Subcutaneous adipose tissue (tissue), 4 donors: Measurements from ENCODE around the gene LAD1. TPM values are rescaled to one million over a fixed set of nuclear protein-coding genes. Genes with fewer than 3 reads are reported as not detected.

Source experiments
- CTCF ChIP-seq: fragments of 450-650 bp; IDR thresholded peaks from one replicate; pipeline ENCODE4 v1.5.1; 2016; ENCODE audit warnings: low read depth, mild to moderate bottlenecking, control low read depth, antibody characterized with exemption, moderate library complexity
- total RNA-seq, 4 donors: library from RNA; depleted of rRNA; stranded (reverse); fragments of >200 nt; gene quantifications; one replicate each; pipeline ENCODE4 v1.1.0, GENCODE V29; 2016

LAD1 gene
- total RNA-seq, 4 donors from 2014 or later = 0.75 TPM; not detected in 3

- TF ChIP-seq CTCF = no peak
These were observed 19.3 kb upstream of the LAD1 start for GRCh38 chr1:201418461-201418860.

GRCh38 chr1:201414051-201414738, 15.1 kb upstream of the LAD1 start:
- no peak for TF ChIP-seq CTCF

GRCh38 chr1:201411292-201411691, 12.2 kb upstream of the LAD1 start:
- no peak for TF ChIP-seq CTCF

GRCh38 chr1:201409440-201409839, 10.3 kb upstream of the LAD1 start:
- no peak for TF ChIP-seq CTCF

GRCh38 chr1:201408834-201409200, 9.7 kb upstream of the LAD1 start:
- TF ChIP-seq CTCF = no peak

- no peak for TF ChIP-seq CTCF
These were observed 9.2 kb upstream of the LAD1 start for GRCh38 chr1:201408176-201408833.

- TF ChIP-seq CTCF = no peak
These were observed 7.8 kb upstream of the LAD1 start for GRCh38 chr1:201406831-201407406.
